NK-92 (cell line): ENCODE data around the gene XKR3.
"Not testable (repeated sequence)": the region's sequence is repeated elsewhere in the genome, so short reads cannot be mapped to it uniquely, and the experiment has no call there.

Experiments
- DNase-seq: peaks from one replicate; lab custom pipeline; 2025; ENCODE audit not compliant: unreplicated experiment; lab: John Stamatoyannopoulos, UW

Gene XKR3

GRCh38 chr22:16748160-16748929, 76.9 kb downstream of the XKR3 start:
- not testable (repeated sequence) for DNase-seq

DNA sequence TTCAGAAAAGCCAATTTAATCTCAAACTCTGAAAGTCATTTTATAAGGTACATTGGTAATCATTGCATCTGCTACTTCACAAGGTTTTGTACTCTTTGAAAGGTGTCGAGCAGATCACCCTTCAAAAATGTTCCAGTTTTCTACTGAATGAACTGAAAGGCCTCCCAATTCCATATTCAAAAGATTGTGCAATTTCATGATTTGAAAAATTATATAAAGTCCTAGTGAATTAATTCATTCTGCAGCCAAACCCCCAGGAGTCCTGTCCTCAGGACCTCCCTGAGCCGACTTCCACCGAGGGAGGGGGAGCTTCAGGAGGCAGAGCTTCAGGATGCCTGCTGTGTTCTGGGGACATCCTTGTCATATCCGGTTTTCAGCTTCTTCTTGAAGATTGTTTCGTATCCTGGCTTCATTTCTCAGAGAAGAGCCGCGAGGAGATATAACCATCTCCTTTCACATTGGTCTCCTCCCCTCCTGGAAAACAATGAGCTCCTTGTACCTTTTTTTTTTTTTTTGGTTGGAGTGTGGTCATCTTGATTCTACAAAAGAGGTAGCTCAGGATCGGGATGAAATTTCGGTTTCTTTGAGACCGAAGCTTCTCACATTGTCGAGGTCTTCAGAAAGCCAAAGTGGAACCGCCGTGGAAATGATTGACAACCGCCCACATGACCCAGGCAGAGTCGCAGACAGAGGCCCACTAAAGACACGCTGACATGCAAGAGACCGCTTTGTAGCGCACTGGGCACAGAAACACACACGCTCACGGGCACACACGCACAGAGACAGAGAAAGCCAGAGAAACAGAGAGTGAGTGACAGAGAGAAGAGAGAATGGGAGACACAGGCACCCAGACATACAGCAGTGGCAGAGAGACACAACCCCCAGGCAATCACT, 77.7 kb downstream of the XKR3 start:
- not testable (repeated sequence) for DNase-seq

GRCh38 chr22:16734271-16734670, 90.9 kb downstream of the XKR3 start:
- DNase-seq: not testable (repeated sequence)
